ENCODE data around the gene TMEM163.

The TMEM163 gene

GRCh38 chr2:134482131-134482723, 236.6 kb downstream of the TMEM163 start:
- no peak for TF ChIP-seq TAF1 (IDR thresholded peaks at IDR 0.05; ENCODE audit: low read depth)
- TF ChIP-seq REST (IDR thresholded peaks at IDR 0.05; ENCODE audit: low read depth) = no peak
- no peak for TF ChIP-seq EP300 (IDR thresholded peaks at IDR 0.05; ENCODE audit: borderline replicate concordance)

- TF ChIP-seq CREB1 (IDR thresholded peaks at IDR 0.05; ENCODE audit: low read depth) (no peak), RAD21 (IDR thresholded peaks at IDR 0.05; ENCODE audit: low read depth) (no peak), YY1 (IDR thresholded peaks at IDR 0.05; ENCODE audit: low read depth) (no peak), ZBTB7A (IDR thresholded peaks at IDR 0.05; ENCODE audit: low read depth) (no peak), REST (IDR thresholded peaks at IDR 0.05; ENCODE audit: low read depth) (no peak), CEBPB (IDR thresholded peaks at IDR 0.05) (no peak), TEAD4 (IDR thresholded peaks at IDR 0.05) (no peak), EGR1 (IDR thresholded peaks at IDR 0.05) (no peak), MAX (IDR thresholded peaks at IDR 0.05) (no peak), USF1 (IDR thresholded peaks at IDR 0.05) (no peak), EP300 (IDR thresholded peaks at IDR 0.05; ENCODE audit: borderline replicate concordance) (no peak), TCF12 (IDR thresholded peaks at IDR 0.05; ENCODE audit: low read depth) (no peak), TAF1 (IDR thresholded peaks at IDR 0.05; ENCODE audit: low read depth) (no peak), FOXM1 (IDR thresholded peaks at IDR 0.05; ENCODE audit: borderline replicate concordance, low read depth) (no peak), NFIC (IDR thresholded peaks at IDR 0.05) (no peak)
These were observed 239.0 kb downstream of the TMEM163 start for GRCh38 chr2:134479696-134480330.

GRCh38 chr2:134470561-134471168, 248.1 kb downstream of the TMEM163 start:
- TF ChIP-seq TEAD4 (IDR thresholded peaks at IDR 0.05) (no peak), NFIC (IDR thresholded peaks at IDR 0.05) (no peak), EGR1 (IDR thresholded peaks at IDR 0.05) (no peak), MAX (IDR thresholded peaks at IDR 0.05) (no peak), RAD21 (IDR thresholded peaks at IDR 0.05; ENCODE audit: low read depth) (no peak), USF1 (IDR thresholded peaks at IDR 0.05) (no peak), YY1 (IDR thresholded peaks at IDR 0.05; ENCODE audit: low read depth) (no peak), CEBPB (IDR thresholded peaks at IDR 0.05) (no peak), EP300 (IDR thresholded peaks at IDR 0.05; ENCODE audit: borderline replicate concordance) (no peak), TAF1 (IDR thresholded peaks at IDR 0.05; ENCODE audit: low read depth) (no peak), CREB1 (IDR thresholded peaks at IDR 0.05; ENCODE audit: low read depth) (no peak), REST (IDR thresholded peaks at IDR 0.05; ENCODE audit: low read depth) (no peak), TCF12 (IDR thresholded peaks at IDR 0.05; ENCODE audit: low read depth) (no peak), FOXM1 (IDR thresholded peaks at IDR 0.05; ENCODE audit: borderline replicate concordance, low read depth) (no peak), ZBTB7A (IDR thresholded peaks at IDR 0.05; ENCODE audit: low read depth) (no peak)

GRCh38 chr2:134469516-134470115, 249.2 kb downstream of the TMEM163 start:
- TF ChIP-seq RAD21 (IDR thresholded peaks at IDR 0.05; ENCODE audit: low read depth) (no peak), TCF12 (IDR thresholded peaks at IDR 0.05; ENCODE audit: low read depth) (no peak), MAX (IDR thresholded peaks at IDR 0.05) (no peak), CEBPB (IDR thresholded peaks at IDR 0.05) (no peak), EP300 (IDR thresholded peaks at IDR 0.05; ENCODE audit: borderline replicate concordance) (no peak), ZBTB7A (IDR thresholded peaks at IDR 0.05; ENCODE audit: low read depth) (no peak), NFIC (IDR thresholded peaks at IDR 0.05) (no peak), CREB1 (IDR thresholded peaks at IDR 0.05; ENCODE audit: low read depth) (no peak), REST (IDR thresholded peaks at IDR 0.05; ENCODE audit: low read depth) (no peak), USF1 (IDR thresholded peaks at IDR 0.05) (no peak), TAF1 (IDR thresholded peaks at IDR 0.05; ENCODE audit: low read depth) (no peak), TEAD4 (IDR thresholded peaks at IDR 0.05) (no peak), EGR1 (IDR thresholded peaks at IDR 0.05) (no peak), YY1 (IDR thresholded peaks at IDR 0.05; ENCODE audit: low read depth) (no peak), FOXM1 (IDR thresholded peaks at IDR 0.05; ENCODE audit: borderline replicate concordance, low read depth) (no peak)
